Karpas-422 (cell line): ENCODE data around the gene ACACB. TPM values are rescaled to one million over a fixed set of nuclear protein-coding genes. Genes with fewer than 3 reads are reported as not detected.

Source experiments
- DNase-seq: peaks from one replicate; pipeline ENCODE4 v3.0.0-alpha.2; 2015
- H2AFZ ChIP-seq: fragments of 200-600 bp; sonication (generic); 2 replicates; pipeline ENCODE4 v1.6.1; 2014; ENCODE audit warnings: antibody characterized with exemption, low read length, mixed read lengths
- H3K27ac ChIP-seq: fragments of 200-600 bp; sonication (generic); 2 replicates; pipeline ENCODE4 v1.5.1; 2014; ENCODE audit warnings: mild to moderate bottlenecking, low read length, moderate library complexity
- H3K27me3 ChIP-seq: fragments of 200-600 bp; sonication (generic); 2 replicates; pipeline ENCODE4 v1.6.1; 2014; ENCODE audit warnings: low read length, mixed read lengths
- H3K36me3 ChIP-seq: fragments of 200-600 bp; sonication (generic); 2 replicates; pipeline ENCODE4 v1.6.1; 2014; ENCODE audit warnings: low read length, mixed read lengths; ENCODE audit not compliant: insufficient read depth
- H3K4me1 ChIP-seq: fragments of 200-600 bp; sonication (generic); 2 replicates; pipeline ENCODE4 v1.6.1; 2014; ENCODE audit warnings: mild to moderate bottlenecking, low read length, mixed read lengths
- H3K4me2 ChIP-seq: fragments of 200-600 bp; sonication (generic); 2 replicates; pipeline ENCODE4 v1.6.1; 2014; ENCODE audit warnings: low read length, low read depth, mild to moderate bottlenecking; ENCODE audit not compliant: poor library complexity, severe bottlenecking
- H3K4me3 ChIP-seq: fragments of 200-600 bp; sonication (generic); 2 replicates; pipeline ENCODE4 v1.5.1; 2014; ENCODE audit warnings: mild to moderate bottlenecking, antibody characterized with exemption, low read length, mixed read lengths
- H3K79me2 ChIP-seq: fragments of 200-600 bp; sonication (generic); 2 replicates; pipeline ENCODE4 v1.6.1; 2014; ENCODE audit warnings: mild to moderate bottlenecking, low read length, mixed read lengths
- H3K9ac ChIP-seq: fragments of 200-600 bp; sonication (generic); 2 replicates; pipeline ENCODE4 v1.6.0; 2014; ENCODE audit warnings: low read length
- H3K9me2 ChIP-seq: fragments of 200-600 bp; sonication (generic), shearing (Covaris generic); replicated peaks from 2 replicates; pipeline ENCODE4 v1.6.0; 2014; ENCODE audit warnings: mild to moderate bottlenecking, low read length, moderate library complexity; ENCODE audit not compliant: insufficient read depth
- H3K9me3 ChIP-seq: fragments of 300-700, 200-600 bp; sonication (generic); 2 replicates; pipeline ENCODE4 v1.6.1; 2014; ENCODE audit warnings: low read length, mixed read lengths
- H4K20me1 ChIP-seq: fragments of 200-600 bp; sonication (generic); 2 replicates; pipeline ENCODE4 v1.6.1; 2014; ENCODE audit warnings: mild to moderate bottlenecking, antibody characterized with exemption, low read length, low read depth; ENCODE audit not compliant: insufficient read depth
- total RNA-seq: library from RNA; depleted of rRNA; stranded (reverse); fragments of >200 nt; shearing (Covaris generic); gene quantifications from 2 replicates; pipeline ENCODE4 v1.2.3, GENCODE V29; 2014; ENCODE audit warnings: low replicate concordance

ACACB gene
- total RNA-seq, 1 experiment from 2014 or later, result 6.5 TPM

- H3K4me2 ChIP-seq, result no peak overlapping the region
- H4K20me1 ChIP-seq, result no peaks in the 10 kb centered on the region
- H3K9me2 ChIP-seq, result no peaks in the 10 kb centered on the region
- no peak for DNase-seq
- no peak overlapping the region for H3K4me3 ChIP-seq
- H3K4me1 ChIP-seq, result no peaks in the 10 kb centered on the region
- H3K27me3 ChIP-seq, result no peaks in the 10 kb centered on the region
- no peaks in the 10 kb centered on the region for H3K36me3 ChIP-seq
- no peaks in the 10 kb centered on the region for H3K9me3 ChIP-seq
- no peaks in the 10 kb centered on the region for H3K79me2 ChIP-seq
- H3K9ac ChIP-seq, result no peak overlapping the region
- H2AFZ ChIP-seq, result no peak overlapping the region
- H3K27ac ChIP-seq, result no peak overlapping the region
Observed at GRCh38 chr12:109189291-109189690, 72.9 kb downstream of the ACACB start.

- Histone ChIP-seq H3K9ac (no peak overlapping the region), H3K4me1 (no peaks in the 10 kb centered on the region), H4K20me1 (no peaks in the 10 kb centered on the region), H3K4me2 (no peak overlapping the region), H3K36me3 (peaks cover 14% of the 10 kb centered on the region; the same call in 1 of the 2 replicates), H3K9me2 (no peaks in the 10 kb centered on the region), H3K27ac (no peak overlapping the region), H2AFZ (no peak overlapping the region), H3K4me3 (no peak overlapping the region), H3K27me3 (no peaks in the 10 kb centered on the region), H3K79me2 (no peaks in the 10 kb centered on the region), H3K9me3 (no peaks in the 10 kb centered on the region)
- DNase-seq, result no peak
Observed at GRCh38 chr12:109191621-109192250, 75.3 kb downstream of the ACACB start.

GRCh38 chr12:109192358-109192757 lies 76.0 kb downstream of the ACACB start:
- no peak for DNase-seq
- no peaks in the 10 kb centered on the region for H3K9me3 ChIP-seq
- no peaks in the 10 kb centered on the region for H3K27me3 ChIP-seq
- no peak overlapping the region for H3K4me3 ChIP-seq
- H3K4me1 ChIP-seq, result no peaks in the 10 kb centered on the region
- H3K4me2 ChIP-seq, result no peak overlapping the region
- H3K9me2 ChIP-seq, result no peaks in the 10 kb centered on the region
- no peak overlapping the region for H3K9ac ChIP-seq
- no peaks in the 10 kb centered on the region for H4K20me1 ChIP-seq
- no peak overlapping the region for H2AFZ ChIP-seq
- peaks cover 14% of the 10 kb centered on the region; the same call in 1 of the 2 replicates for H3K36me3 ChIP-seq
- no peak overlapping the region for H3K27ac ChIP-seq
- H3K79me2 ChIP-seq, result no peaks in the 10 kb centered on the region

- H4K20me1 ChIP-seq, result no peaks in the 10 kb centered on the region
- H3K9me2 ChIP-seq, result no peaks in the 10 kb centered on the region
- H3K4me3 ChIP-seq, result no peak overlapping the region
- H3K27me3 ChIP-seq, result no peaks in the 10 kb centered on the region
- no peak overlapping the region for H3K9ac ChIP-seq
- H3K27ac ChIP-seq, result no peak overlapping the region
- no peaks in the 10 kb centered on the region for H3K79me2 ChIP-seq
- no peak overlapping the region for H2AFZ ChIP-seq
- no peaks in the 10 kb centered on the region for H3K9me3 ChIP-seq
- H3K36me3 ChIP-seq, result peaks cover 14% of the 10 kb centered on the region; the same call in 1 of the 2 replicates
- H3K4me2 ChIP-seq, result no peak overlapping the region
- H3K4me1 ChIP-seq, result no peaks in the 10 kb centered on the region
- no peak for DNase-seq
Observed at GRCh38 chr12:109193896-109194295, 77.5 kb downstream of the ACACB start.

- Histone ChIP-seq H3K4me3 (no peak overlapping the region), H3K79me2 (no peaks in the 10 kb centered on the region), H2AFZ (no peak overlapping the region), H3K36me3 (peaks cover 14% of the 10 kb centered on the region; the same call in 1 of the 2 replicates), H3K9ac (no peak overlapping the region), H3K4me2 (no peak overlapping the region), H3K27ac (no peak overlapping the region), H3K4me1 (no peaks in the 10 kb centered on the region), H3K9me3 (no peaks in the 10 kb centered on the region), H4K20me1 (no peaks in the 10 kb centered on the region), H3K27me3 (no peaks in the 10 kb centered on the region), H3K9me2 (no peaks in the 10 kb centered on the region)
- DNase-seq, result no peak
Observed at GRCh38 chr12:109196332-109196731, 79.9 kb downstream of the ACACB start.

GRCh38 chr12:109197327-109197726 lies 80.9 kb downstream of the ACACB start:
- Histone ChIP-seq H3K4me1 (no peaks in the 10 kb centered on the region), H2AFZ (no peak overlapping the region), H3K9me3 (no peaks in the 10 kb centered on the region), H3K9me2 (no peaks in the 10 kb centered on the region), H3K4me3 (no peak overlapping the region), H3K4me2 (no peak overlapping the region), H3K36me3 (peaks cover 14% of the 10 kb centered on the region; the same call in 1 of the 2 replicates), H3K79me2 (no peaks in the 10 kb centered on the region), H3K27me3 (no peaks in the 10 kb centered on the region), H3K9ac (no peak overlapping the region), H4K20me1 (no peaks in the 10 kb centered on the region), H3K27ac (no peak overlapping the region)
- no peak for DNase-seq

- Histone ChIP-seq H2AFZ (no peak overlapping the region), H3K27me3 (no peaks in the 10 kb centered on the region), H3K4me1 (no peaks in the 10 kb centered on the region), H4K20me1 (no peaks in the 10 kb centered on the region), H3K79me2 (no peaks in the 10 kb centered on the region), H3K9ac (no peak overlapping the region), H3K36me3 (peaks cover 18% of the 10 kb centered on the region; the same call in 1 of the 2 replicates), H3K4me2 (no peak overlapping the region), H3K27ac (no peak overlapping the region), H3K4me3 (no peak overlapping the region), H3K9me2 (no peaks in the 10 kb centered on the region), H3K9me3 (no peaks in the 10 kb centered on the region)
- no peak for DNase-seq
Observed at GRCh38 chr12:109199324-109199723, 82.9 kb downstream of the ACACB start.

GRCh38 chr12:109200825-109201495 lies 84.6 kb downstream of the ACACB start:
- Histone ChIP-seq H3K36me3 (peaks cover 9% of the 10 kb centered on the region; the same call in 1 of the 2 replicates), H3K4me3 (no peak overlapping the region), H3K9me3 (no peaks in the 10 kb centered on the region), H3K4me1 (no peaks in the 10 kb centered on the region), H3K27ac (no peak overlapping the region), H3K9ac (no peak overlapping the region), H4K20me1 (no peaks in the 10 kb centered on the region), H2AFZ (no peak overlapping the region), H3K9me2 (no peaks in the 10 kb centered on the region), H3K4me2 (no peak overlapping the region), H3K79me2 (no peaks in the 10 kb centered on the region), H3K27me3 (no peaks in the 10 kb centered on the region)
- DNase-seq, result no peak
